Suppressor macrophage treated with lipopolysaccharide for 1 hour (primary cell): Measurements from ENCODE around the gene IKZF3.
"Not testable (repeated sequence)": the region's sequence is repeated elsewhere in the genome, so short reads cannot be mapped to it uniquely, and the experiment has no call there.

ENCODE experiments used
- DNase-seq, 3 donors: peaks; one replicate each; pipeline ENCODE4 v3.0.0-alpha.2; 2020 to 2022

Gene IKZF3

GRCh38 chr17:39777534-39778365 is 86.4 kb downstream of the IKZF3 start:
- DNase-seq = no peak

DNA sequence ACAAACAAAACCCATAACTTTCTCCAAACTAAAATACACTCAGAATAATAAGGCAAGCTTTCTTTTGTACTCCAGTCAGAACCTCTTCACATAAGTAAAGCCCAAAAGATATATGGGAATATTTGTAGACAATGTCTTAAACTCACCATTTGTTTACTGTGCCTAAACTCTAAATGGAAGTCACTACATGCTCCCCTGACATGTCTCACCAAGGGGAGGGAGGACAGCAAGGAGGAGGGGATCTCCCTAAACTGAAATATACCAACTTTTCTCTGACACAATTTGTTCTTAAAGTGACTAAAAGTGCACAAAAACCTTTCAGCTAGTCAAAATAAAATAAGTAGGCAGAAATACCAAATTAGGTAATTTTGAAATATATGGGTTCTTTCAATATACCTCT is 87.9 kb downstream of the IKZF3 start:
- DNase-seq = no peak

- no peak for DNase-seq
These were observed 89.1 kb downstream of the IKZF3 start for GRCh38 chr17:39775031-39775430.

GRCh38 chr17:39774047-39774446 is 90.1 kb downstream of the IKZF3 start:
- DNase-seq = no peak

GRCh38 chr17:39772987-39773934 is 90.9 kb downstream of the IKZF3 start:
- DNase-seq = no peak

DNA sequence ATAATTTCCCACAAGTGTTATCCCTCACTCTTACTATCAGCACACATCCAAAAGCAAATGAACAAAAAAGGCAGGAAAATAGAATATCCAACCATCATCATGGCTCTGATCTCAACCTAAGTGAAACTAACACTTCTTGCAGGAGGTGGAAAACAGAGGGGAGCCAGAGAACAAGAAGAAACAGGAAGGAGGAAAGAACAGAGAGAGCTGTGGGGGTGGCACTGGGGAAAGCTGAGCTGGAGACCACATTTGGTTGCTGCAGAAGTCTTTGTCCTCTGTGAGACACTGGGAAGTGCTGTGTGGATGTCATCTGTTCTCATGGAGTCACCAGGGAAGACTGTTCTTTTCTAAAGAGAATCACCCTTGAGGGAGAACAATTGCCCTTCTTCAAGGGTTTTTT is 91.7 kb downstream of the IKZF3 start:
- no peak for DNase-seq

DNA sequence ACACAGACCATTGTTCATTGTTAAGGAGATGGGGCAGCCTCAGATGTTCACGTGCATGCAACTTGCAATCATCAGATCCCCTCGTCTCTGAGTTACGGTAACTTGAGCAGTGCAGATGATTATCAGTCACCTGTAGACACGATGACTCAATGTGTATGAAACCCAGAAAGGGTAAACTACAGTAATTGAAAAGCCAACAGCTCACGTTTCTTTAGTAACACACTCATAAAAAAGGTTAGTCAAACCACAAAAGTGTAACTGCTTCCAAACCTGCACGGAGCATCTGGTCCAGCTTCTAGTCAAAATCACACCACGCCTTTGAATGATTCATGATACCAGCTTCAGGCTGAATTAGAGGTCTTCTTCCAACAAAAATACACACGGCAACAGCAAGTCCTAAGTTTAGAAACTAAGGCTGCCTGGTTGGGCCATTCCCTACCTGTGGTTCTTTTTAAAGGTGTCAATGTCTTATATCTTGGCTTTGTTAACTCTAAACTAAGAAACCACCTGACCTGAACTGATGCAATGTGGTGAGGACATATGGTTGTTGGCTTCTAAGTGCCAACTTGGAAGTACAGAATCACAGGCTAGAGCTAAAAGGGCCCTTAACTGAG is 94.0 kb downstream of the IKZF3 start:
- DNase-seq = no peak

DNA sequence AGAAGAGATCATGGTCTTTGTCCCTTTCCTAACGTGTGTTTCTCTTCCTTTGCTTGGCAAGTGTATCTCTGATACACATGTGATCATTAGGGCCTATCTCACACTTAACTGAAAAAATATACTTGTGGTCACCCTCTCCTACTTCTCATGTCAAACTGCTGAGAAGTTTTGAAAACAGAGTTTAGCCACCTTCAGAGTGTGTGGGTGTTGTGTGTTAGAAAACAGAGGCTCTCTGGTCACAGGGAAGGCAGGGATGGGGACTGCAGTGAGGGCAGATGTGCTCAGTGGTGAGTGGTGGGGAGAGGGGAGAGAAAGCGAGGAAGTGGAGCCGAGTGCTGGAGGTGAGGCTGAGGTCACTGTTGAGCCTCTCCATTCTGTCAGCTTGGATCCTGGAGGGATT is 97.0 kb downstream of the IKZF3 start:
- no peak for DNase-seq

DNA sequence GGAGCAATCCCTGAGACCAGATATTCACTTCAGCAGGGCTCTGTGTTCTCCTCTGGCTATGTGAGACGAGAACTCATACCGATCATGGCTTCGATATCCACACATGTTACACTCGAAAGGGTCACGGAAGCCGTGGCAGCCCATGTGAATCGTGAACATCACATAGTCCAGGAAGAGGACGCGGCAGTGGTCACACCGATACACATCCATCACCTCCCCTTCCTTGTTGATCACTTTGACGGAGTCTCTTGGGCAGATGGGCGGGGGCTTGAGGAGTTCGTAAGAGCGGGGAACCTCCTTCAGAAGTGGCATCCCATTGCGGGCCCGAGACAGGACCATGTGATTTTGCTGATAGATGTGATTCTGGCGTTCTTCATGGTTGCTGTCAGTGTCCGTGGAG is 98.3 kb downstream of the IKZF3 start:
- no peak for DNase-seq

DNA sequence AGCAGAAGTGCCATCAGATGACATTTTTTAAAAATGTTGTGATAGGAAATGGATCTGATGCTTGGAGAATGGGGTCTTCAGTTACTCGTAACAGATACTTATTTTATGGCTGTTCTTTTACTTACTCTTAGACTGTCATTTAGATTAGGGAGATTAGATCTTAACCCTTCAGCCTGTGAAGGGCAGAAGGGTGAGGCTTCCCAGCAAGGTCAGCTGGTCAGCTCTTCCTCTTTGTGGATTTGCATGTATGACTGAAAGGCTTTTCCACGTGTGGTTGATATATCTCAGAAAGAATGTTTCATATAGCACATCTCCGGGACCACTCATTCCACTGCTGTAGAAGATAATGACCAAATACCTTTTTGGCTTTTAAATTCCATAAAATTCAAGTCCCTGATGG is 98.9 kb downstream of the IKZF3 start:
- DNase-seq = peak; percentile 38 to 53 (median 40)

- not testable (repeated sequence) for DNase-seq
These were observed 99.9 kb downstream of the IKZF3 start for GRCh38 chr17:39764171-39764570.

DNA sequence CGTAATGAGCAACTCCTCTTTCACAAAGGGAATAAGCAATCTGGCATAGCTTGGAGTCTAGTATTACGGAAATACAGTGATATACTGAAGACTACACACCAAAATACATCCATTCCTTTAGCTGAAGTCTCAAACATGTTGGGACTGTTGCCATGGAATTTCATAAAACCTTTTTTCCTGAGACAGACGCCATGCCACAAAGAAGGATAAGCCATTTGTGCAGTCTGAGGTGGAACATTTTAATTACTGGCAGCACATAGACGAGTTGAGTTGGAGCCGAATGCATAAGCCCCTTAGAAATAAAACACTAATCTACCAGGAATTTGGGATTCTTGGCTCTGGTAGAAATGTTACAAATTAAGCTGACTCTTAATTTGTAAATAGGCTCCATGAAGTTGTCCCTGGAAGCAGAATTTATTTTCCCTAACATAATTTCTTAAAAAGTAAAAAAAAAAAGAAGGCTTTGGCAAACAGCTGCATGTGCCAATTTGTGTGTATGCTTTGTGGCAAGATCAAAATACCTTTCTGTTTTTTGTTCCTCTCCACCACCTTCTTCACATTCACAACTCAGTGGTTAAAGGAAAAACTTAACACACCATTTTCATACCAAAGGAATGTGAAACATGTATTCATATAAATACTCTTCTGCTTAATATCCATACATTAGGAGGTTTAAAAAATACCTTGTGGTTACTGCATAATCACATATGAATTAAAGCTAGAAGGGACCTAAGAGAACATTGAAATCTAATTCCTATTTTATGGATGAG is 100.9 kb downstream of the IKZF3 start:
- no peak for DNase-seq

DNA sequence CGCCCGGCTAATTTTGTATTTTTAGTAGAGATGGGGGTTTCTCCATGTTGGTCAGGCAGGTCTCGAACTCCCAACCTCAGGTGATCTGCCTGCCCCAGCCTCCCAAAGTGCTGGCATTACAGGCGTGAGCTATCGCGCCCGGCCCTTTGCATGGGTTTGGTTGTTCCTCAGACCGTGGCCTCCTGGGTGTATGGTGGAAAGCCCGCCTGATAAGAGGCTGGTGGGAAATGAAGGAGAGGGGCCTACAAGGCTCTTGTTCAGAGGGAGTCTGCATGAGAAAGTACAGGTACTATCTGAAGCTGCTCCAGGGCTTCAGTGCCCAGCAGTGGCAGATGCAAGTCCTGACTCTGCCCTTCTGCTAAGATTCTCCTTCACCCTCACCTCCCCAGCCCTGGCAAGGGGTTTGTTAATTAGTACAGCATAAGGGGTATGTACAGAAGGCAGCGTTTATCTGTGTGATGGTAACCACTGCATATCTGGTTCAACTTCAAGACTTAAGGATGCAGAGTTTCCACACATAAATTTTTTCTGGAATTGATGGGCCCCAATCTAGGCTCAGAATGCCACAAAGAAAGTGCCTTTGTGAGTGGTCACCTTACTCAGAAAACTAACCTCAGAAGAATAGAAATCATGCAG is 102.1 kb downstream of the IKZF3 start:
- DNase-seq = no peak

- DNase-seq = no peak
These were observed 104.9 kb downstream of the IKZF3 start for GRCh38 chr17:39759204-39759603.

- no peak for DNase-seq
These were observed 105.9 kb downstream of the IKZF3 start for GRCh38 chr17:39757931-39758873.

DNA sequence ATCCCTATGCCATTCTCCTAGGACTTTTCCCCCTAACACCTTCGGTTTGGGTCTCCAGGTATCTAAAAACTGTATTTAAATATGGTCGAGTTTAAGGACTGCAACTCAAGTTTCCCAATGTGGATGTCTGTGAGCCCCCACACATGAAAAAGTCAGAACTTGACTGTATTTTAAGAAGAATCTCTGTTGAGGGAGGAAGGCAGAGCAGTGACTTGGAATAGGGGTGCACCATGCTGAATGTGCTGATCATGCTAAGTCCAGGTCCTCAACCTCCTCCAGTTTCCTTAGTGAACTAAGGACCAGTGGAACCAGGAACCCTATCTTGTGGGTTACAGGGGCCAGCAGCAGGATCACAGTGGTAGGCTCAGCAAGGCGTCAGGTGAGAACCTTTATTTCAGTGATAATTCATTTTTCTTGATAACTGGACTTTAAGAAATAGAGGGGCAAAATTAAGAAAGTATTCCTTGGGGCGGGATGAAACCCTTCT is 106.9 kb downstream of the IKZF3 start:
- DNase-seq = no peak

DNA sequence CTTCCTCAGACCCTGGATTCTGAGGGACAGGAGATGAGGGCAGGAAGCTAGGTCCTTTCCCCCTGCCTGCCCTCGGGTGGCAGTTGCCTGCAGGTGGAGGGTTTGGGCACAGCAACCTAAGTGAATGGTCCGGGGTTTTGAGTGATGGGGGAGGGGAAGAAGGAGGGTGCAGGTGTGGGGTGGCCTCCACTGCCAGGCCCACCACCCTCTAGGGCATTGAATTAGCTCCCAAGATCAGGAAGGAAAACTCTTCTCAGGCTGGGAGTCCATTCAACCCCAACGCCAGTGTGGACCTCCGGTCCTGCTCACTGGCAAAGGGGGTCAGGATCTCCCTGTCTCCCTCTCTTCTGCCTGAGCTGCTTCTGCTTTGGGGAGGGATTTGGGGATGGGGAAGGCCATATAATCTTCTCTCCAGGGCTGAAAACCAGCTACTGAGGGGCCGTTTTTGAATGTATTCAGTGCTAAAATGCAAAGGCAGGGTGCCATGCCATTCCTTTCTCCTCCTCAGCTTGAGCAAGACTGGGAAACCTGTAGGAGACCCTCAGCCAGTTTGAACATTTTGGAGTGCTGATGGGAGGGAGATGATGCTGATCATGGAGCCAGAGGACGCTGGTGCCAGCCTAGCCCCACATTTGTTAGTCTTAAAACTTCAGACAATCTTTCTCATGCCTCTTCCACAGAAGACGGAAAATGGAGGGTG is 107.6 kb downstream of the IKZF3 start:
- DNase-seq = no peak

DNA sequence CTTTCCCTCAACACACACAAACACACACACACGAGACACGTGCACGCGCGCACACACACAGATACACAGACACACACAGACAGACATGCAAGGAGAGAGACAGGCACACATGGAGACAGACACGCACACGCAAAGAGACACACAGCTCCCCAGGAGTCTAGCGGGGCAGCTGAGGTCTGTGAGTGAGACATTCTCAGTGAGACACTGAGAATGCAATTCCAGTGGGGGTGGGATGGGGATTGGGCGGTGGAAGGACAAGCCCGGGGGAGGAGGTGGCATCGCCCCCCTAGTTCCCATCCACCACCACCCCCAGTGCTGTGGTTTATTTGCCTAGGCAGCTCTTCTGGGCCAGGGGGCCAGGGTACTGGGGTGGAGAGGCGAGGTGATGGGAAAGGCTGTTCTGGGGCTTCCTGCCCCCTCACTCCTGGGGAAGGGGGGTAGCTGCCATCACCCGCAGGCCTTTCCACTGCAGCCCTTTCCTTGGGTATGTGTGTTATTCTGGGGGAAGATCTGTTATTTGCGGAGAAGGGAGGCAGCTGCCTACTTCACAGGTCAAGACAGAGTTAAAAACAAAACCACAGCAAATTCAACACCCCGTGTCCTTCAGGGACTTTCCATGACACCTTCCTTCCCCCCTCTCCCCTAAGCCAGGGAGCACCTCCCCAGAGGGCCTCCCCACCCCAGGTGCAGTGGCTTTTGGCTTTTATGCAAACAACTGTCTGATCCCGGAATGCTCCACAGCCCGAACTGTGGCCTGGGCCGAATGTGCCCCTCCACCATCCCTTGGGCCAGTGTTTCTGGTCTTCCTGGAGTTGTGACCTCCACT is 108.3 kb downstream of the IKZF3 start:
- no peak for DNase-seq

DNA sequence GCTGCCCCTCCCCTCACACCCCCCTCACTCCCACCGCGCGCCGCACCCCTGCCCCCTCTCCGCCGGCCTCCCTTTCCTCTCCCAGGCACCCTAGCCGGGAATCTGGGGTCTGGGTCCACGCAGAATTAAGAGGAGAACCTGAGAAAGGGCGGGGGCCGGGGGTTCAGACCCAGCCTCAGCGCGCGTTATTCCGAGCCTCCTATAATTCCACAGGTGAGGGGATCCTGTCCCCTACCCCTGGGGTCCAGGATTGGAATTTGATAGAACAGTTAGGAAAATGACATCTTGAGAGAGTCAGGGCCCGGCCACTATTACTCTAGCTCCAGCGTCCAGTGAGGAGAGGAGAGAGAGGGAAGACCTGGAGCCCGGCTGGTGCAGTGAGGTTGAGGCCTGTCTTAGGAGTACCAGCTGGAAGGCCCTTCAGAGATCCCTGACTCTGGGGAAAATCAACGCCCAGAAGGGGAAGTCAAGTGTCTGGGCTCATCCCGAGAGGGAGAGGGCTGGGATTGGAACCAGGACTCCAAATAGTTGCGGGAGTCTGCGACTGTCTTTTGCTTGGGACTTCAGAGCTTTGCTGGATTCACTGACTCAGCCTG is 109.1 kb downstream of the IKZF3 start:
- DNase-seq = peak in 2 of 3 donors; percentile 22 to 31
